Stimulated activated CD4-positive, alpha-beta T cell treated with anti-CD3 and anti-CD28 coated beads, Interleukin-12 subunit alpha, Interleukin-12 subunit beta, amount 100 ng/mL, for 48 hours (primary cell): Measurements from ENCODE around the gene NUFIP1.
"Not testable (repeated sequence)": the region's sequence is repeated elsewhere in the genome, so short reads cannot be mapped to it uniquely, and the experiment has no call there.

Experiments used
- DNase-seq, 3 donors: peaks; one replicate each; pipeline ENCODE4 v3.0.0-alpha.2; 2020; ENCODE audit warnings: low read depth in 2 of 3, low spot score in 1 of 3

NUFIP1 gene

DNA sequence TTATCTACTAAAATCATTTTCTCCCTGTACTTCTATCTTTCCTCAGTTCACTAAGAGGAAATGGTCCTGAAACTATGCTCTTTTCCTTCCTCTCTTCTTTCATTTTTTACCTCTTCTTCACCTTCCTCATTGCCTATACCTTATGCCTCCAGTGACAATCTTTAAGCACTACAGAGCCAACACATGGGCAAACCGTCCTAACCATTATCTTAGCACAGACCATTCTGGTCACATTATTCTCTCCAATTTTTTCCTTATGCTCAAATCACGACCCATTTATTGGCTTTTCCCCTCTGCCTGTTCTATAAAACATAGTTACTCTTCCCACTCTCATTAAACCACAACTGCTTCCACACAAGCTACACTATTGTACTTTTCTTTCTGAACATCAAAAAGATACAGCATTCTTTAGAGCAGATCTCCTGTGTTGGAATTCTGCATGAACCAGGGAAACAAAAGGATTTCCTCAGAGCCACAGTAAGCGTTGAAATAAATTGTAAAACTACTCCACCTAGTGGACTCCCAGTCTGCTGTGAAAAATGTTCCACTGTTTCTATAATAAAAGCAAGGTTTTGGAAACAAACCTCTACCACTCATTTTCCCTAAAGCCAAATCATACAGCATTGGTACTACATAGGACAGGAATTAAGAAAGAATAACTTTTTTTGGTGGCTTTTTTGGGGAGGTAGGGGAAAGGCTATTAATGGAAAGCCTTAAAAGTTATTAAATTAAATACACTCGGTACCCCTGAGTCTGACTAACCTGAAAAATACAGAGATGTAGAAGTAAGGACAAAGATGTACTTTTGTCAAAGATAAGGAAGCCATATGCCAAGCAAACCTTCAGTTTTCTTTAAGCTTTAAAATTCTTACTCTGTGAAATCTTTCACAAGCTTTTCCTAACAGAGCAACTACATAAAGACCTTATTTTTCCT, 19.5 kb downstream of the NUFIP1 start:
- no peak for DNase-seq

DNA sequence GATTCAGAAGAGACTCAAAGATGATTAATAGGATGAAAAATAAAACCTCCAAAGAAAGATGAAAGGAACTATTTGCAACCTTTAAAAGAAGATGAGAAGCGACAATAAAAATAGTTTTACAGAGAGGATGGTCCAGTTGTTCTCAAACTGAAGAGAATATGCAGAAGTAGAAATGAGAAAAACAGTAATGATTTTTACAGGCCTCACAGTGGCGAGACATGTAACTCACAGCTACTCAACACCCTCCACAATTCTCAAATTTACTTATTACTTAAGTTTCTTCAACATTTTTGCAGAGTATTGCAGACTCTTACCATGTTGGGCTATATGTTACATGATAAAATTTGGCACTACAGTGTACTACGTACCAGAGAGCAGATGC, 20.8 kb downstream of the NUFIP1 start:
- no peak for DNase-seq

DNA sequence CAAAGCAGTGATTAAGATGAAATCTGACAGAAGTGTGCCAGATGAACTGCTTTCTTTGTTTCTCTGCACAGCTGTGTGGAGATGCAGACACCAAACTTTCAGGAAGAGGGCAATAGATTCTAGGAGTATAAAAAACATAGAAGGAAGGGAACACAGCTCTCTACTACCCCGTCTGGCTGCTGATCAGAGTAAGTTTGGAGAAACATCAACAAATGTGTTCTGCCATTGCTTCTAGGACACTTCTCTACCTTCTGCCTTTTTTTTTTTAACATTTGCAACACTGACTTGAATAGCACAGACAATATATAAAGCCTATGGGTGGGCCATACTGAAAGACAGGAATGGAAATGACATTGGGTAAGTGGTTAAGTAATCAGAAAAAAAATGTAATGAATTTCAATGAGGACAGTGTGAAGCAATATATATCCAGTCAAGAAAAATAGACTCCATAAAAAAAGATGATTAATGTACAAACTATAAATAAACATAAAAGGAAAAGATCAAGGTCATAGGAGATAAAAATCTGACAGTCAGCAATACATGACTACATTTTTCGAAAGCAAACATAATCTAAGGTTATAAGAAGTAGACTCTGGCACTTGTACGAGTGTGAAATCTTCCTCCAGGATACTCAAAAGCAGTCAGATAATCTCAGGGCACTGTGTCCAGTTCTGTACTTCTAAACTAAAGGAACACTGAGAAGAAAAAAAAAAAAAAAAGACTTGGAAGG, 21.4 kb downstream of the NUFIP1 start:
- DNase-seq: no peak

DNA sequence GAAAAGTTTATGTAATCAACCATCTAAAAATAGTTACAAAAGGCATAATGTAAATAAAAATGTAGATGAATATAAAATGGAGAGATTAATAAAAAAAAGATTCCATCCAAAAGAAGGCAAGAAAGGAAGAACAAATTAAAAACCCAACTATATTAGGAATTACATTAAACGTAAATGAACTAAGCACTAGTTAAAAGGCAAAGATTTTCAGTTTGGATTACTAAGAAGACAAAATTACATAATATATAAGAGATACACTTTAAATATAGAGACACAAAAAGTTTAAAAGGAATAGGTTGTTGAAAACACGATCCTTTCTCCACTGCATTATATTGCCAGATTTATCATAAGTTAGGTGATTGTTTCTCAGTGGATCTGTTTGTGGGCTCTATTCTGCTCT, 27.3 kb downstream of the NUFIP1 start:
- no peak for DNase-seq

DNA sequence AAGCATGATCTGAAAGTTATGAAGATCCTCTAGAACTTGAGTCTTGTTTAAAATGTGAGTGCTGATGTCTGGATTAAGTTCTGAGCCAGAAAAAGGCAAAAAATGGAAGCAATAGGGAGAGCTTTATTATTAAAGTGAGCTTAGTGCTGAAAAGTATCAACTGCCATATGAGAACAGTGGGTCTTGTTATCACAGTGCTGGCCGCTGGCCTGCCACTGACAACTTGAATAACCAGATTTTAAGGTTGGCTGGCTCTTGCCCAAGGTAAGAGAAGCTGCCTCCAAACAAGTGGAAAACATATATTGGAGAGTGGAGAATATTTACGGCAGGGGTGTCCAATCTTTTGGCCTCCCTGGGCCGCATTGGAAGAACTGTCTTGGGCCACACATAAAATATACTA, 33.9 kb downstream of the NUFIP1 start:
- no peak for DNase-seq

DNA sequence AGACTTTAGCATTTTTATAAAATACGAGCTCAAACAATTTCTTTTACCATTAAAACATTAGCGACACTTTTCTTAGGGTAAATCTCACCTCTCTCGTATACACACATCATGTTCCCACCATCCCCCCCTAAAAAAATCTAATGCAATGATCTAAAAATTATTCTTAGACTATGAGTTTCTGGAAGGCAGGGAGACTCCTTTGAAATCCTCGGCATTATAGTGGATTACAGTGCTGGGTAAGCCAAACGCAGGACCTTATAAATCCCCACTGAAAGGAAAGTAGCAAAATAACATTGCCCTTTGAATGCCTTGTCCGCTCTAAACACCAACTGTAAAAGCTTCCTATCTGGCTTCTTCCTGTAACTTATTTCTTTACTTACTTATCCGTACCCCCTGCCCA, 35.0 kb downstream of the NUFIP1 start:
- DNase-seq: no peak

DNA sequence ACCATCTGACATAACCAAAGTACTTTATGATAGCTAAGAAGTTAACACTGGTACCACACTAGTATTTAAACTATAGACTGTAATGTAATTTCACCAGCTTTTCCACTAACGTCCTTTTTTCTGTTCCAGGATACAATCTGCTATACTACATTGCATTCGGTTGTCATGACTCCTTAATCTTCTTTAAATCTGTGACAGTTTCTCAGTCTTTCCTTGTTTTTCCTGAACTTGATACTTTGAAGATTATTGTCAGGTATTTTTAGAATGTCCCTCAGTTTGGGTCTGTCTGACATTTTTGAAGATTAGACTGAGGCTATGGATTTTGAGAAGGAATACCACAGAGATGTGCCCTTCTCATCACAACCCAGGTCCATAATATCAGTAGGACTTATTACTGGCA, 36.6 kb downstream of the NUFIP1 start:
- DNase-seq: no peak

DNA sequence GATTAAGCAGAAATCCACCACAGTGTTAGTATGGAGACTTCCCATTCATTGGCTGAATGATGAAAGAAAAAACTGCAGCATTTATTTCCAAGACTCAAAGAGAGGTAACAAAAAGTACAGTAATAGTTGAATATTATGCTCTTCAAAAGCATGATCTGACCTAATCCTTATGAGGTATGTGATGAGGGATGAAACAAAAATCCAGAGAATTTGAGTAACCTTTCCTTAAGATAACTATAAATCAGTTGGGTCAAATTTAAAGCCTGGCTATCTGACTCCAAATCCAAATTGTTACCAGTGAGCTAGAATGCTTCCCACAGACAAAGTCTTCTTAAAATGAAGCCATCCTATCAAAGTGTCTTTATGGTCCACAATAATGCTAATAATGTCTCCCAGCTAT, 38.1 kb downstream of the NUFIP1 start:
- DNase-seq: no peak

DNA sequence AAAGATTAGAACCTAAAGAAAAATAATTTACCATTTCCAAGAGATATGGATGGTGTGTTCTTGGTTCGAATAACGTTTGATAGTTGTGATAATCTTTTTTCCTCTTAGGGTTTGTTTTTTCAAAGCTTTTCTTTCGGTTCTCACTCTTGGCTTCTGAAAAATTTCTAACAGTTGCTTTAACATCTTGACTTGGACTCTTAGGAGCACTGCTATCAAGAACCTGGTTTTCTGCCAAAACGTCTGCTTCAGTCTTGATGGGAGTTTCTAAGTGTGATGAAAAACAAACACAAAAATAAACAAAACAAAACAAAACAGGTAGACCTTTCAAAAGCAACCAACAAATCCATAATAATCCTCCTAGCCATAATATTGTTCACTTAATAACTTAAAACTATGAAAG, 45.9 kb downstream of the NUFIP1 start:
- DNase-seq: not testable (repeated sequence)

DNA sequence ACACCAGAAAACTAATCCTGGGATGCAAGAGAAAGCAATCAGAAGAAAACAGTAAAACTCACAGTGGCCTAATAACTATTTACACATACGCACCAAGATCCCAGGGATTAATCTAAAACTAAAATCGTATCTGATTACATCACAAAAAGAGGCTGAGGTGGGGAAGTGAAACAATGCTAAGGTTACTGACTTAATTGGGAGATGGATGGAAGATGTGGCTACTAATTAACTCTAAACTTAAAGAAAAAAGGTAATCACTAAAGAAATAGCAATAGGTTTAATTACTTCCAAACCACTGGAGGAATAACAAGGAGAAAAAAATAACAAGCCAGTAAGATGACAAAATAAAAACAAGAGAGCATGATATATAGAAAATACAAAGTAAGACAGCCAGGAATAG, 50.4 kb downstream of the NUFIP1 start:
- DNase-seq: no peak

DNA sequence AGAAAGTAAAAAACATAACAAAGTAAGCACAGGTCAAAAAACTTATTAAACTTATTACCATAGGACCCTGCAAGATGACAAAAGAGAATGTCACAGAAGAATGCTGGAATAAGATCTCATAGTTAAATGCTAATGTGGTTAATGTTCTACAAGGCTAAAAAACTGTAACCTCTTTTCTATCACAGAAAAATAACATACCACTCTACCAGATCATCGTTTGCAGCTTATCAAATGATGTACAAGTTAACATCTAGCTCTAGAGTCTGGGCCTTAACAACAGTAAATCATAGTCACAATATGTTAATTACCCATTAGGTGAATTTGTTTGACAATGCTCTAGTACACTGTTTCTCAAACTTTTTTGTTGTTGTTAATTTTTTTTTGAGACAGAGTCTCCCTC, 53.0 kb downstream of the NUFIP1 start:
- DNase-seq: no peak

DNA sequence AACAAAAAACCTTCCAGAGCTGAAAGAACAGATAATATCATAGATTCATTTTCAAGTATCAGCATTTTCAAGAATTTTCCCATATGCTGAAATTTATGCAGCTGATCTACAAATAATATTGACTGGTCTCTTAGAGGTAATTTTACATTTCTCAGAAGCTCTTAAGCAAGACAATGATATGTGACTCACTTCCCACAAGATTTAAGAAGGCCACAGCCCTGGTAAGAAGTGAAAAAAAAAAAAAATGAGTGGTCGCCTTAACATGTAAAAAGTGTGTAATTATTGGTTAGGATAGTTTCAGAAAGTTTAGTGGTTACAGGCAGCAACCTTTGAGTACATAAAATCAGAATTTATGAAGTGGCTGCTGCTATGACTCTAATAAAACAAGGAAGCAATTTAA, 54.5 kb downstream of the NUFIP1 start:
- DNase-seq: no peak

DNA sequence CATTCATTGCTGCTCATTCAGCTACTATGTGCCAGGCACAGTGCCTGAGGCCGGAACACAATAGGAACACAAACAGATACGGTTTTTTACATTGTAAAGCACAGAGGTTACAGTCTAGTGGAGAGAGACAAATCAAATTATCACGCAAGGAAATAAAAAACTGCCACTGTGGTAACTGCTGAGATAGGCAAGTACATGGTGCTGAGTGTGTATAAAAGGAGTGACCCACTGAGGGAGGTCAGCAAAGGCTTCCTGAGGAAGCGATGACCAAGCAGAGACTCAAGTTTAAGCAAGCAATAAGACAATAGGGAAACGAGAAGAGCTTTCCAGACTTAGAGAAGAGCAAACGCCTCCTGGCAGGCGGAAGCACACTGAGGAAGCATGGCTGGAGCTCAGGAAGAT, 56.4 kb downstream of the NUFIP1 start:
- no peak for DNase-seq

DNA sequence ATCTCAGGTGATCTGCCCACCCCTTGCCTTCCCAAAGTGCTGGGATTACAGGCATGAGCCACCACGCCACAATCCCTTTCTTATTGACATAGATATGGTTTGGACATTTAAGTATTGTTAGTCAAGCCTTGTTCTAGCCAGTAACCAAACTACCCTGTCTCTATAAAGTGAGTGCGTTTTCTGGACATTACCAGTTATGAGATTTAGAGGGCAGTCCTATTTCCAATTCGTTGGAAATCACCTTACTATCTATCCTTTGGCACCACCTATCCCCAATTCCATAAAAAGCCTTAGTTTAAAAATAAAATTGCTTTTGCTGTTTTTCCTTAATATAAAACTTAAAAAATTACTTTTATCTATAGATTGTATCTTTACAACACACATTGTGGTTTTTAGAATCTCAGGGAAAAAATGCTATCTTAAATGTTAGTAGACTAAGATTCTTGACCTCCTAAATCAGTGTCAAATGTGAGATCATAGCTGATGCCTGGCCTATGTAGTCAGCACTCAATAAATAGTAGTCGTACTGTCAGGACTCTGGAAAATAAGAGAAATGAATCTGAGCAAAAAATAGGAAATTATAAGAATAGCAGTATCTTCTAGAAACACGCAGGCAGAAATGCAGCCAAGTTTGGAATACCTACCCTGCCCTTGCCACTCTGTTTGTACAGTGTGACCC, 57.0 kb downstream of the NUFIP1 start:
- DNase-seq: no peak

DNA sequence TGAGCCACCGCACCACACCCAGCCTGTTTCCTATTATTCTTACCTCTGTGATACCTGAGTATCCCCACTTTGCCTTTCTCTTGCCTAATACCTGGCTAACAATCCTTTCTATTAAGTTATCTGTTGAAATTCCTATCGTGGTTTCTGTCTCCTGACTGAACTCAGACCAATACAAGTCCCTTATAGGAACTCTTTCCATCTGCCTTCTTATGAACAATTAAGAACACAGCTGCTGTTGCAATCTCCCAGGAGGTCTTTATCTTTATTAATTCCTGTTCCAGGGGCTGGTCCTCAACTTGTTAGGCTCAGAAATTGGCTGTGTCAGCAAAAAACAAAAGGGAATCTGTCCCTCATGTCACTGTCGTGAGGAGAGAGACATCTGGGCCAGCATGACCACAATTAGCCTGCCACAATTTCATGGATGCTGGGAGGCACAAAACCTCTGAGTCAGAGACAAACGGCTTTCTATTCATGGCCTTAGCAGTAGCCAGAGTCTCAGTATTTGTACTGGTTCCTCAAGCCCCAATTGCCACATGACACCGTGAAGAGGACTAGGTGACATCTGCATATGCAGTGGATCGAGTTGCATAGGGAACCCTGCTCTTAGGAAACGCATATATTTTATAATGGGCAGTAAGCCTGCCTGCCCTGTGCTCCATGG, 58.2 kb downstream of the NUFIP1 start:
- DNase-seq: no peak

DNA sequence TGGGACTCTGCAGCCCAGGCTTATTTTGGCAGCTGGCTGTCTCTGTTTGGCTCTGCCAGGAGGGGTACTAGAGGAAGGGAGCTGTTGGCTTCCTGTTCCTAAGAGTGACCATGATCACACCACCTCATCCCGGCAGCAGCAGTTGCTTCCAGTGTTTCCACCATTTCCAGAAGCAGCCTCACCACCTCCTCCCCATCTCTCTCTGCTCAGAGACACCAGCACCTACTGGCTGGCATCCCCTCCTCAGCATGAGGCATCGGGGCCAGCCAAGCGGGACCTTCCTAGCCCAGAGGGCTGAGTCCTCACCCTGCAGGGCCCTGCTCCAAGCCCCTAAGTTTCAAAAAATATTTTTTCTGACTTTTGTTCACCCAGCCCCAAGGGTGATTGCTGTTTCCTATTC, 59.0 kb downstream of the NUFIP1 start:
- no peak for DNase-seq

DNA sequence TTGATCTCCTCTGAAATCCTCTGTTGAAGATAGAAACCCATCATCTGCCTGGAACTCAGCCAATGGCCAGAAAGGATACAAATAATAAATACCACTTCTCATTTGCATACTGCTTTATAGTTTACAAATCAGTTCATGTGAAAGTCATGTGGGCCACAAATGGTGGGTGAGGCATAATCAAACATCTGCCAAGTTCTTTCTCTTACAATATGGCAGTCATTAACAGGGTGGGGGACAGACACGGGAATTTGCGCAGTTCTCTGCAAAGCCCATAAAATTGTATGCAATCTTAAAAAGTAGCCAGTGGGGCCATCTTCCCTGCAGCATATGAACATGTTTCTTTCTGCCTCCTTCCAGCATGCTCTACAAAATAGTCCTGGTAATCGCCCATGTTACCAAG, 59.6 kb downstream of the NUFIP1 start:
- no peak for DNase-seq

DNA sequence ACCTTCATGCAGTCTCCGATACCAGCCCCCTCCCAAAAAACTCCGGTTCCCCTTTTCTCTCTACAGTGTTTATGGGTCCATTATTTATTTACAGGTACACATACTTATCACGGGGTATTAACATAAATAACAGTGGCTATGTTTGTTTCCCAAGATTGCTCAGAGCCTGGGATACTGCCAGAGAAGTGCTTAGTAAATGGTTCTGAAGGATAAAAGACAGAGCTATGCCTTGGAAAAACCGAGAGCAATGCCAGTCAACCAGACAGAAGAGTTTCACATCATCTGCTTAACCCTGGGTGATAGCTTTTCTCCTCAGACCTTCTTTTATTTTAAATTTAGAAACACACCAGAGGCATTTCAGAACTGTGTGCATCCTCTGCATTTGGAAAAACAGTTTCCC, 61.3 kb downstream of the NUFIP1 start:
- DNase-seq: no peak

DNA sequence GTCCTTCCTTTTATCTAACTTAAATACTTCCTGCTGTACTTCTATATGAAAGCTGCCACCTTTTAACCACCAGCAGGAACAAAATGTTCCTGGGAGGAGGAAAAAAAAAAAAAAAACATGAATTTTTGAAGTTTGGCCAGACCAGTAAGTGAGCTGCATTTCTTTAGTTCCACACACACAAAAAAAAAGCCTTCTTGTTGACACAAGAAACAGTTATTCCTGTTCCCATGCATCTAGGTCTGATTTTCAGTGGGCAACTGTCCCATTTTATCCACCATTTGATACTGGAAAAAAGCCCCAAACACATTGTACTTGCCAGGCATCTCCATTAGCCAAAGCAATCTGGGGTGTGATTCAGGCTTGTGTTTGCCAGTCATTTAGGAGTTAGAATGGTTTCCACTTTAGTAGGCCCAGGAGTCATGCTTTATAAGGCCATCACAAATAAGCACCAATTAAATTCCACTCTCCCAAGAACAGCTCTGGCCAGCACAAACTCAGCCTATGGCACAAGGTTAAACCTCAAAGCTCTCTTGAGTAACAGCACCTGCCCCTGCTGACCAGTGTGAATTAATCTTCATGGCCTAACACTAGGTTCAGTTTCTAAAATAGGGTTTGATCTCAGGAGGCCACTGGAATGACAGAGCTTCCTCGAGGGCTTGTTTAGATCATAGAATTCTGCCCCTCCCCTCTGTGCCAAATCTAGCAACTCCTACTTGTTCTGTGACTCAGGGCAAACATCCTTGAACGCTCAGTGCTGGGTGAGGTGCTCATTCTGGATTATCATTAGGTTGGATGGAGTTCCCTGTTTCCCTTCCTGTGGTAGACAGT, 67.1 kb downstream of the NUFIP1 start:
- DNase-seq: no peak

DNA sequence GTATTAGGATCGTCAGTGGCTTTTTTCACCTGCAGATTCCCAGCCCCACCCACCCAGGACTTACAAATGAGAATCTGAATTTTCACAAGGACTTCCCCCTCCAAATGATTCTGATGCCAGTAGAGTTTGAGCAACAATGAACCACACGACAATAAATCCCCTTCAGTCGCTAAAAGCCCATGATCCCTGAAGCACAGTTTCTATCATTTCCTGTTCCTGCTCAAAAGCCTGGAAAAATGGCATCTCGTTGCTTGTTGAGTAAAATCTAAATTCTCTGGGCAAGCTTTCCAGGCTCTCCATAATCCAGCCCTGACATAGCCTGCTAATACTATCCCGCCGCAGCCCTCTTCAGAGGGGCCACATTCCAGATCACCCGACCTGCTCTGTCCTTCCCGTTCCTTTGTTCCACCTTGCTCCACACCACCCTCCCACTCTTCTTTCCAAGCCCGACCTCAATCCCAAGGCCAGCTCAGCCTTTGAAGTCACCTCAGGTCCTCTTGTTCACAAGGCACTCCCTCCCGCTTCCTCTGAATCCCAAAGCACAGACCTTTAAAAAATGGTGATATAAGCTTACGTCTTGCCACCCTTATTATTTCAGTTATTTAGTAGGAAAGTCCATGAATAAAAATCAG, 67.9 kb downstream of the NUFIP1 start:
- DNase-seq: no peak
